SU-DHL-6 (cell line): ENCODE data around the gene ELMO1.

Experiments used
- EZH2phosphoT487 ChIP-seq: fragments of 200-600 bp; sonication (generic), shearing (Covaris generic); conservative IDR thresholded peaks from 2 replicates; pipeline ENCODE4 v1.6.1; 2018; ENCODE audit warnings: mild to moderate bottlenecking, antibody characterized with exemption, low read length, moderate library complexity, mixed read lengths
- TF ChIP-seq, protein P1 (sequence below): fragments of 200-600 bp; sonication (generic); IDR thresholded peaks from one replicate; pipeline ENCODE4 v1.5.1; 2017; ENCODE audit warnings: antibody characterized with exemption, mild to moderate bottlenecking, low read length, moderate library complexity; ENCODE audit not compliant: insufficient read depth, poor library complexity, severe bottlenecking

DNA sequence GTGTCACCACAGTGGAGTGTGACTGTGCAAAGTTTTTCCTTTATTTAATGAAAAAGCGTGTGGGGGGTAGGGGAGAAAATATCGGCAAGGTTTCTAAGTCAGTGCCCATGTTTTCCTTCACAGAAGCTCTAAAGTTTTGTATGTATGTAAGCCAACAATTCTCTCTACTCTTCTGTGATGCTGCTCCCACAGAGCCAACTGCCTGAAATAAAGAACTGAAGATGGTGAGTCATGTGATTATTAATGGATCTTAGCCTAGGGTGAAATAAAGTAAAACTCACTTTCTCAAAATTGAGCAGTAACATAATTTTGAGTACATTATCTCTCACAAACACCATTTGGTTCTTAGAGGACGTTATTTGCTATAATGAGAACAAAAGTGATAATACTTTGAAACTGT is 143.7 kb downstream of the ELMO1 start:
- TF ChIP-seq, protein P1, sequence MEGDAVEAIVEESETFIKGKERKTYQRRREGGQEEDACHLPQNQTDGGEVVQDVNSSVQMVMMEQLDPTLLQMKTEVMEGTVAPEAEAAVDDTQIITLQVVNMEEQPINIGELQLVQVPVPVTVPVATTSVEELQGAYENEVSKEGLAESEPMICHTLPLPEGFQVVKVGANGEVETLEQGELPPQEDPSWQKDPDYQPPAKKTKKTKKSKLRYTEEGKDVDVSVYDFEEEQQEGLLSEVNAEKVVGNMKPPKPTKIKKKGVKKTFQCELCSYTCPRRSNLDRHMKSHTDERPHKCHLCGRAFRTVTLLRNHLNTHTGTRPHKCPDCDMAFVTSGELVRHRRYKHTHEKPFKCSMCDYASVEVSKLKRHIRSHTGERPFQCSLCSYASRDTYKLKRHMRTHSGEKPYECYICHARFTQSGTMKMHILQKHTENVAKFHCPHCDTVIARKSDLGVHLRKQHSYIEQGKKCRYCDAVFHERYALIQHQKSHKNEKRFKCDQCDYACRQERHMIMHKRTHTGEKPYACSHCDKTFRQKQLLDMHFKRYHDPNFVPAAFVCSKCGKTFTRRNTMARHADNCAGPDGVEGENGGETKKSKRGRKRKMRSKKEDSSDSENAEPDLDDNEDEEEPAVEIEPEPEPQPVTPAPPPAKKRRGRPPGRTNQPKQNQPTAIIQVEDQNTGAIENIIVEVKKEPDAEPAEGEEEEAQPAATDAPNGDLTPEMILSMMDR = no peak
- no peak for TF ChIP-seq EZH2phosphoT487
